SU-DHL-6 (cell line): Measurements from ENCODE around the gene INSL3.

Experiments used
- H2AFZ ChIP-seq: fragments of 200-600 bp; sonication (generic); 2 replicates; pipeline ENCODE4 v1.6.1; 2014; ENCODE audit warnings: low read depth, mild to moderate bottlenecking, moderate library complexity, mixed read lengths, antibody characterized with exemption, low read length; ENCODE audit not compliant: severe bottlenecking
- H3F3A ChIP-seq: fragments of 200-600 bp; shearing (Covaris generic); 2 replicates; pipeline ENCODE4 v1.6.0; 2016; ENCODE audit warnings: antibody characterized with exemption, mild to moderate bottlenecking; ENCODE audit not compliant: insufficient read depth
- H3K27ac ChIP-seq: fragments of 200-600 bp; sonication (generic); 2 replicates; pipeline ENCODE4 v1.5.1; 2016; ENCODE audit warnings: low read depth, mild to moderate bottlenecking, low read length, moderate library complexity, mixed read lengths
- H3K27me3 ChIP-seq: fragments of 200-600 bp; sonication (generic), shearing (Covaris generic); 2 replicates; pipeline ENCODE4 v1.6.0; 2014; ENCODE audit warnings: mild to moderate bottlenecking, low read length
- H3K36me3 ChIP-seq: fragments of 200-600 bp; sonication (generic); 2 replicates; pipeline ENCODE4 v1.6.1; 2014; ENCODE audit warnings: mild to moderate bottlenecking, low read length, mixed read lengths
- H3K4me2 ChIP-seq: fragments of 300-600, 200-600 bp; shearing (Covaris generic), sonication (generic); 2 replicates; pipeline ENCODE4 v1.6.0; 2014; ENCODE audit warnings: low read length, low read depth, mild to moderate bottlenecking; ENCODE audit not compliant: poor library complexity, severe bottlenecking
- H3K4me3 ChIP-seq: fragments of 200-600 bp; sonication (generic); 2 replicates; pipeline ENCODE4 v1.5.1; 2014; ENCODE audit warnings: antibody characterized with exemption, low read length, mild to moderate bottlenecking, mixed read lengths; ENCODE audit not compliant: insufficient read depth, poor library complexity, severe bottlenecking
- H3K79me2 ChIP-seq: fragments of 200-600 bp; sonication (generic); 2 replicates; pipeline ENCODE4 v1.6.1; 2014; ENCODE audit warnings: mild to moderate bottlenecking, low read length, moderate library complexity; ENCODE audit not compliant: insufficient read depth
- H3K9ac ChIP-seq: fragments of 200-600 bp; sonication (generic); 2 replicates; pipeline ENCODE4 v1.7.0; 2014; ENCODE audit warnings: mild to moderate bottlenecking, low read length
- H3K9me2 ChIP-seq: fragments of 200-600 bp; sonication (generic); replicated peaks from 2 replicates; pipeline ENCODE4 v1.6.1; 2014; ENCODE audit warnings: low read length; ENCODE audit not compliant: insufficient read depth
- H3K9me3 ChIP-seq: fragments of 200-600 bp; sonication (generic); 2 replicates; pipeline ENCODE4 v1.6.1; 2014; ENCODE audit warnings: low read length, mixed read lengths; ENCODE audit not compliant: insufficient read depth
- H4K20me1 ChIP-seq: fragments of 200-600 bp; sonication (generic); 2 replicates; pipeline ENCODE4 v1.6.1; 2014; ENCODE audit warnings: low read depth, mild to moderate bottlenecking, antibody characterized with exemption, low read length, moderate library complexity, mixed read lengths
- CTCF ChIP-seq: fragments of 200-600 bp; sonication (generic); IDR thresholded peaks from one replicate; pipeline ENCODE4 v1.5.1; 2017; ENCODE audit warnings: antibody characterized with exemption, mild to moderate bottlenecking, low read length, moderate library complexity; ENCODE audit not compliant: insufficient read depth, poor library complexity, severe bottlenecking
- EZH2phosphoT487 ChIP-seq: fragments of 200-600 bp; sonication (generic), shearing (Covaris generic); conservative IDR thresholded peaks from 2 replicates; pipeline ENCODE4 v1.6.1; 2018; ENCODE audit warnings: mild to moderate bottlenecking, antibody characterized with exemption, low read length, moderate library complexity, mixed read lengths

INSL3 gene

GRCh38 chr19:17866964-17867486 is 45.7 kb upstream of the INSL3 start:
- Histone ChIP-seq H3F3A (peaks cover 32% of the 10 kb centered on the region), H4K20me1 (no peaks in the 10 kb centered on the region; the same call in 1 of the 2 replicates), H3K4me2 (no peak overlapping the region), H3K9me3 (no peaks in the 10 kb centered on the region), H3K4me3 (no peak overlapping the region), H3K27ac (no peak overlapping the region), H3K79me2 (peaks cover 1% of the 10 kb centered on the region), H3K9ac (no peak overlapping the region), H3K36me3 (peaks cover 6% of the 10 kb centered on the region; the same call in 1 of the 2 replicates), H2AFZ (no peak overlapping the region), H3K9me2 (no peaks in the 10 kb centered on the region), H3K27me3 (no peaks in the 10 kb centered on the region)
- TF ChIP-seq EZH2phosphoT487 (no peak), CTCF (no peak)

- no peak overlapping the region for H3K9ac ChIP-seq
- peaks cover 7% of the 10 kb centered on the region for H3K79me2 ChIP-seq
- H3K4me3 ChIP-seq: no peak overlapping the region
- no peak for TF ChIP-seq EZH2phosphoT487
- TF ChIP-seq CTCF: no peak
- no peak overlapping the region for H3K27ac ChIP-seq
- H3K4me2 ChIP-seq: no peak overlapping the region
- peaks cover 3% of the 10 kb centered on the region; the same call in 1 of the 2 replicates for H4K20me1 ChIP-seq
- peaks cover 37% of the 10 kb centered on the region for H3F3A ChIP-seq
- peaks cover 11% of the 10 kb centered on the region for H3K36me3 ChIP-seq
- H3K27me3 ChIP-seq: no peaks in the 10 kb centered on the region
- no peaks in the 10 kb centered on the region for H3K9me3 ChIP-seq
- no peaks in the 10 kb centered on the region for H3K9me2 ChIP-seq
- H2AFZ ChIP-seq: no peak overlapping the region
Observed at GRCh38 chr19:17866312-17866963, 45.1 kb upstream of the INSL3 start.

- Histone ChIP-seq H2AFZ (no peak overlapping the region), H3K9me3 (no peaks in the 10 kb centered on the region), H3F3A (peaks cover 44% of the 10 kb centered on the region), H3K79me2 (peaks cover 15% of the 10 kb centered on the region), H3K27ac (no peak overlapping the region), H3K27me3 (no peaks in the 10 kb centered on the region), H3K4me3 (no peak overlapping the region), H3K4me2 (no peak overlapping the region), H3K9me2 (no peaks in the 10 kb centered on the region), H3K36me3 (peaks cover 17% of the 10 kb centered on the region), H3K9ac (no peak overlapping the region), H4K20me1 (peaks cover 5% of the 10 kb centered on the region; the same call in 1 of the 2 replicates)
- no peak for TF ChIP-seq CTCF
- TF ChIP-seq EZH2phosphoT487: no peak
Observed at GRCh38 chr19:17865364-17866311, 44.3 kb upstream of the INSL3 start.
